ENCODE measurements around the gene DCST1. TPM values are rescaled to one million over a fixed set of nuclear protein-coding genes. Genes with fewer than 3 reads are reported as not detected.

DCST1 gene
- total RNA-seq, 1 experiment from 2014 or later = not detected

- no TSS peak for BruUV-seq (replicated peaks)
- Histone ChIP-seq H3K4me1 (ENCODE audit: insufficient read depth, low read length, poor library complexity, severe bottlenecking) (peaks cover 8% of the 10 kb centered on the region), H3K9me3 (ENCODE audit: low read depth, low read length, poor library complexity, severe bottlenecking) (no peaks in the 10 kb centered on the region), H3K27me3 (replicated peaks; ENCODE audit: insufficient read depth, low read depth, low read length, poor library complexity) (no peaks in the 10 kb centered on the region), H3K27ac (ENCODE audit: low read depth, low read length, poor library complexity, severe bottlenecking) (no peak overlapping the region), H3K36me3 (ENCODE audit: insufficient read depth, low read length, poor library complexity, severe bottlenecking) (peaks cover 9% of the 10 kb centered on the region), H3K4me3 (ENCODE audit: low read depth, low read length, poor library complexity, severe bottlenecking) (no peak overlapping the region)
- POLR2A ChIA-PET (ENCODE audit: low non-redundant PET) = interaction anchor here (0.7 kb wide), 2 partner anchors 17 to 850 kb away, joined by 3 to 4 read pairs; partner anchors contain the start of gene LENEP
- intact Hi-C loops (cut with micrococcal nuclease; ENCODE audit: unreplicated experiment) = no loop called here
- TF ChIP-seq EZH2 (IDR thresholded peaks at IDR 0.05; ENCODE audit: borderline replicate concordance, low read depth, low read length, poor library complexity, severe bottlenecking) (no peak), CTCF (conservative IDR thresholded peaks at IDR 0.05; ENCODE audit: low read depth, low read length) (no peak)
- no peak for DNase-seq (ENCODE audit: low spot score)
- CTCF ChIA-PET = no interaction called here
Observed at GRCh38 chr1:155010211-155010918, 23.3 kb upstream of the DCST1 start.

- H3K27ac ChIP-seq (ENCODE audit: low read depth, low read length, poor library complexity, severe bottlenecking) = no peak overlapping the region
- peaks cover 6% of the 10 kb centered on the region for H3K4me1 ChIP-seq (ENCODE audit: insufficient read depth, low read length, poor library complexity, severe bottlenecking)
- BruUV-seq (replicated peaks) = no TSS peak
- ChIA-PET POLR2A (ENCODE audit: low non-redundant PET) (interaction anchor here (0.7 kb wide), 2 partner anchors 18 to 850 kb away, joined by 3 to 4 read pairs; partner anchors contain the start of gene LENEP), CTCF (interaction anchor here (0.6 kb wide), 1 partner anchor 42 kb away, joined by 3 read pairs; no protein-coding TSS in a partner anchor)
- TF ChIP-seq EZH2 (IDR thresholded peaks at IDR 0.05; ENCODE audit: borderline replicate concordance, low read depth, low read length, poor library complexity, severe bottlenecking) (no peak), CTCF (conservative IDR thresholded peaks at IDR 0.05; ENCODE audit: low read depth, low read length) (no peak)
- no peaks in the 10 kb centered on the region for H3K27me3 ChIP-seq (replicated peaks; ENCODE audit: insufficient read depth, low read depth, low read length, poor library complexity)
- H3K9me3 ChIP-seq (ENCODE audit: low read depth, low read length, poor library complexity, severe bottlenecking) = no peaks in the 10 kb centered on the region
- no peak overlapping the region for H3K4me3 ChIP-seq (ENCODE audit: low read depth, low read length, poor library complexity, severe bottlenecking)
- no peak for DNase-seq (ENCODE audit: low spot score)
- intact Hi-C loops (cut with micrococcal nuclease; ENCODE audit: unreplicated experiment) = no loop called here
- H3K36me3 ChIP-seq (ENCODE audit: insufficient read depth, low read length, poor library complexity, severe bottlenecking) = peaks cover 9% of the 10 kb centered on the region
Observed at GRCh38 chr1:155011004-155011416, 22.6 kb upstream of the DCST1 start.

- POLR2A ChIA-PET (ENCODE audit: low non-redundant PET) = interaction anchor here (0.7 kb wide), 1 partner anchor 18 kb away, joined by 4 read pairs; the partner anchor contains the start of gene LENEP
- intact Hi-C loops (cut with micrococcal nuclease; ENCODE audit: unreplicated experiment) = no loop called here
- H3K4me1 ChIP-seq (ENCODE audit: insufficient read depth, low read length, poor library complexity, severe bottlenecking) = peaks cover 6% of the 10 kb centered on the region
- CTCF ChIA-PET = interaction anchor here (0.6 to 0.9 kb wide), 2 partner anchors 39 to 42 kb away, joined by 3 to 6 read pairs; no protein-coding TSS in a partner anchor
- H3K9me3 ChIP-seq (ENCODE audit: low read depth, low read length, poor library complexity, severe bottlenecking) = no peaks in the 10 kb centered on the region
- H3K4me3 ChIP-seq (ENCODE audit: low read depth, low read length, poor library complexity, severe bottlenecking) = no peak overlapping the region
- DNase-seq (ENCODE audit: low spot score) = no peak
- H3K36me3 ChIP-seq (ENCODE audit: insufficient read depth, low read length, poor library complexity, severe bottlenecking) = peaks cover 13% of the 10 kb centered on the region
- TF ChIP-seq EZH2 (IDR thresholded peaks at IDR 0.05; ENCODE audit: borderline replicate concordance, low read depth, low read length, poor library complexity, severe bottlenecking) = no peak
- TF ChIP-seq CTCF (conservative IDR thresholded peaks at IDR 0.05; ENCODE audit: low read depth, low read length) = no peak
- no TSS peak for BruUV-seq (replicated peaks)
- H3K27me3 ChIP-seq (replicated peaks; ENCODE audit: insufficient read depth, low read depth, low read length, poor library complexity) = no peaks in the 10 kb centered on the region
- H3K27ac ChIP-seq (ENCODE audit: low read depth, low read length, poor library complexity, severe bottlenecking) = no peak overlapping the region
Observed at GRCh38 chr1:155011437-155012025, 22.1 kb upstream of the DCST1 start.
